SK-N-SH (cell line): ENCODE results near the gene C4orf36. TPM values are rescaled to one million over a fixed set of nuclear protein-coding genes. Genes with fewer than 3 reads are reported as not detected.

Experiments used
- CTCF ChIA-PET: fragments of 300-600, 350-600 bp; formaldehyde crosslinking; extraction: SDS; loops from one replicate; lab custom pipeline; 2021; lab: Yijun Ruan, JAX
- POLR2A ChIA-PET: fragments of 350-600 bp; sonication (Branson Sonifier 250); formaldehyde crosslinking; extraction: SDS; loops from one replicate; lab custom pipeline; 2020; ENCODE audit warnings: antibody characterized with exemption, inconsistent platforms; lab: Yijun Ruan, JAX
- DNase-seq: peaks from one replicate; pipeline ENCODE4 v3.0.0; 2012
- H2AFZ ChIP-seq: fragments of 200-600 bp; sonication (generic); 2 replicates; pipeline ENCODE4 v1.8.1; 2016; ENCODE audit warnings: antibody characterized with exemption, mild to moderate bottlenecking, low read depth
- H3F3A ChIP-seq: fragments of 200-600 bp; sonication (generic); replicated peaks from 2 replicates; pipeline ENCODE3; 2016; ENCODE audit warnings: antibody characterized with exemption, mild to moderate bottlenecking; ENCODE audit not compliant: insufficient read depth
- H3K27ac ChIP-seq, 2 experiments: fragments of 200-500 bp in 1 of 2; fragments of 200-600 bp in 1 of 2; sonication (Bioruptor generic) in 1 of 2; sonication (generic), shearing (Covaris generic) in 1 of 2; 2 replicates each; pipeline versions ENCODE4 v1.5.1 to v1.6.1; 2014 to 2016; ENCODE audit warnings: low read depth in 2 of 2, inconsistent platforms in 1 of 2, low read length in 1 of 2, mild to moderate bottlenecking in 1 of 2, mixed read lengths in 1 of 2
- H3K27me3 ChIP-seq: fragments of 200-600 bp; sonication (generic), shearing (Covaris generic); 2 replicates; pipeline ENCODE4 v1.6.1; 2016; ENCODE audit warnings: mixed run types; ENCODE audit not compliant: insufficient read depth
- H3K36me3 ChIP-seq, 2 experiments: fragments of 200-500 bp in 1 of 2; fragments of 200-600 bp in 1 of 2; sonication (Bioruptor generic) in 1 of 2; sonication (generic) in 1 of 2; replicated peaks in 1 of 2; 2 replicates each; pipeline versions ENCODE3 to v1.5.1; 2014 to 2016; ENCODE audit warnings: low read length in 1 of 2, mild to moderate bottlenecking in 1 of 2; ENCODE audit not compliant: insufficient read depth in 2 of 2, control insufficient read depth in 1 of 2
- H3K4me1 ChIP-seq, 2 experiments: fragments of 200-500 bp in 1 of 2; fragments of 200-600 bp in 1 of 2; sonication (Bioruptor generic) in 1 of 2; sonication (generic), shearing (Covaris generic) in 1 of 2; 2 replicates each; pipeline versions ENCODE4 v1.5.1 to v1.6.1; 2014 to 2016; ENCODE audit warnings: low read depth in 1 of 2, low read length in 1 of 2, mixed run types in 1 of 2; ENCODE audit not compliant: insufficient read depth in 2 of 2, control insufficient read depth in 1 of 2
- H3K4me2 ChIP-seq: fragments of 200-600 bp; sonication (generic), shearing (Covaris generic); 2 replicates; pipeline ENCODE4 v1.6.1; 2017; ENCODE audit warnings: mixed run types
- H3K4me3 ChIP-seq, 2 experiments: fragments of 200-500 bp in 1 of 2; fragments of 200-600 bp in 1 of 2; sonication (Bioruptor generic) in 1 of 2; sonication (generic), shearing (Covaris generic) in 1 of 2; 2 replicates each; pipeline versions ENCODE4 v1.5.1 to v1.8.1; 2014 to 2016; ENCODE audit warnings: low read depth in 2 of 2, inconsistent platforms in 1 of 2, low read length in 1 of 2, mild to moderate bottlenecking in 1 of 2, mixed read lengths in 1 of 2, moderate library complexity in 1 of 2
- H3K79me2 ChIP-seq: fragments of 200-600 bp; sonication (generic); 2 replicates; pipeline ENCODE4 v1.8.1; 2017; ENCODE audit warnings: mild to moderate bottlenecking; ENCODE audit not compliant: insufficient read depth
- H3K9ac ChIP-seq: fragments of 200-600 bp; sonication (generic); 2 replicates; pipeline ENCODE4 v1.6.1; 2017; ENCODE audit warnings: mixed run types
- H3K9me2 ChIP-seq: fragments of 200-600 bp; sonication (generic); 2 replicates; pipeline ENCODE4 v1.6.1; 2017; ENCODE audit warnings: mixed run types
- H3K9me3 ChIP-seq: fragments of 200-600 bp; sonication (generic); 2 replicates; pipeline ENCODE4 v1.6.1; 2017; ENCODE audit warnings: mixed run types, mild to moderate bottlenecking, moderate library complexity
- H4K20me1 ChIP-seq: fragments of 200-600 bp; sonication (generic); 2 replicates; pipeline ENCODE4 v1.6.1; 2017; ENCODE audit warnings: mild to moderate bottlenecking, mixed run types; ENCODE audit not compliant: insufficient read depth
- CHD2 ChIP-seq: fragments of 150-350 bp; IDR thresholded peaks from 2 replicates; pipeline ENCODE4 v1.6.1; 2018; ENCODE audit warnings: low read length; ENCODE audit not compliant: partially characterized antibody
- ELF1 ChIP-seq: IDR thresholded peaks from 2 replicates; pipeline ENCODE4 v1.4.0; 2012
- FOSL2 ChIP-seq: IDR thresholded peaks from 2 replicates; pipeline ENCODE4 v1.4.0; 2012; ENCODE audit warnings: low read depth, mild to moderate bottlenecking, moderate library complexity, borderline replicate concordance
- FOXJ3 ChIP-seq: sonication (generic); formaldehyde crosslinking; IDR thresholded peaks from 2 replicates; pipeline ENCODE4 v1.5.1; 2020; ENCODE audit warnings: mild to moderate bottlenecking, missing genetic modification reagents
- GATA2 ChIP-seq: sonication (generic); formaldehyde crosslinking; IDR thresholded peaks from 2 replicates; pipeline ENCODE4 v1.5.0; 2020; ENCODE audit warnings: mild to moderate bottlenecking, missing genetic modification reagents
- MAX ChIP-seq: IDR thresholded peaks from 2 replicates; pipeline ENCODE4 v1.4.0; 2012; ENCODE audit warnings: low read depth
- PBX3 ChIP-seq: IDR thresholded peaks from 2 replicates; pipeline ENCODE4; 2012
- POLR2AphosphoS5 ChIP-seq: IDR thresholded peaks from 2 replicates; pipeline ENCODE4 v1.6.1; 2012; ENCODE audit warnings: low read depth, low read length
- RFX5 ChIP-seq: IDR thresholded peaks from 2 replicates; pipeline ENCODE4 v1.6.1; 2012; ENCODE audit warnings: mild to moderate bottlenecking, improper control_type of control experiment, low read length
- RXRA ChIP-seq: IDR thresholded peaks from 2 replicates; pipeline ENCODE4 v1.4.0; 2012; ENCODE audit warnings: low read depth, mild to moderate bottlenecking, borderline replicate concordance
- SMC3 ChIP-seq: IDR thresholded peaks from 2 replicates; pipeline ENCODE4 v1.6.1; 2012; ENCODE audit warnings: low read depth, low read length, improper control_type of control experiment
- TAF1 ChIP-seq: IDR thresholded peaks from 2 replicates; pipeline ENCODE4 v1.6.1; 2012; ENCODE audit warnings: low read depth, mild to moderate bottlenecking, low read length, moderate library complexity, borderline replicate concordance
- TCF12 ChIP-seq: IDR thresholded peaks from 2 replicates; pipeline ENCODE4 v1.4.0; 2012
- TEAD4 ChIP-seq: IDR thresholded peaks from 2 replicates; pipeline ENCODE4 v1.4.0; 2012; ENCODE audit warnings: mild to moderate bottlenecking, borderline replicate concordance; ENCODE audit not compliant: insufficient read depth
- WGBS: methylation state at CpG from one replicate; pipeline ENCODE4 v1.1.6; 2017; ENCODE audit warnings: low lambda C conversion rate; 5-methylcytosine and 5-hydroxymethylcytosine counted together
- polyA plus RNA-seq, 3 experiments: library from polyadenylated mRNA; depleted of rRNA; stranded (reverse); fragments of >200 nt; gene quantifications; 2 replicates each; pipeline ENCODE4 v1.2.3, GENCODE V29; 2012
- TF ChIP-seq, protein P1 (sequence below): IDR thresholded peaks from 2 replicates; pipeline ENCODE4 v1.4.0; 2012; ENCODE audit warnings: low read depth, borderline replicate concordance

C4orf36 gene
- polyA plus RNA-seq, 1 of the 3 experiments (the other 2 are of a cell fraction) = 0.71 TPM

GRCh38 chr4:86845593-86845992, 46.6 kb downstream of the C4orf36 start:
- Histone ChIP-seq H4K20me1 (no peaks in the 10 kb centered on the region), H3K9me3 (no peaks in the 10 kb centered on the region), H3F3A (no peaks in the 10 kb centered on the region), H3K79me2 (no peaks in the 10 kb centered on the region), H3K4me2 (no peak overlapping the region), H3K4me1 (no peaks in the 10 kb centered on the region), H3K36me3 (no peaks in the 10 kb centered on the region), H3K9ac (no peak overlapping the region), H2AFZ (no peak overlapping the region), H3K4me3 (no peak overlapping the region), H3K9me2 (no peaks in the 10 kb centered on the region), H3K27me3 (no peaks in the 10 kb centered on the region), H3K27ac (no peak overlapping the region)
- ChIA-PET POLR2A (no interaction called here), CTCF (no interaction called here)
- no peak for DNase-seq
- TF ChIP-seq FOXJ3 (no peak), MAX (no peak), ELF1 (no peak), TAF1 (no peak), SMC3 (no peak), POLR2AphosphoS5 (no peak), TCF12 (no peak), RFX5 (no peak), CHD2 (no peak), FOSL2 (no peak), TEAD4 (no peak)
- TF ChIP-seq, protein P1, sequence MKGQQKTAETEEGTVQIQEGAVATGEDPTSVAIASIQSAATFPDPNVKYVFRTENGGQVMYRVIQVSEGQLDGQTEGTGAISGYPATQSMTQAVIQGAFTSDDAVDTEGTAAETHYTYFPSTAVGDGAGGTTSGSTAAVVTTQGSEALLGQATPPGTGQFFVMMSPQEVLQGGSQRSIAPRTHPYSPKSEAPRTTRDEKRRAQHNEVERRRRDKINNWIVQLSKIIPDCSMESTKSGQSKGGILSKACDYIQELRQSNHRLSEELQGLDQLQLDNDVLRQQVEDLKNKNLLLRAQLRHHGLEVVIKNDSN = no peak
- 85% methylated on average over 5 of the region's 5 CpGs for WGBS

DNA sequence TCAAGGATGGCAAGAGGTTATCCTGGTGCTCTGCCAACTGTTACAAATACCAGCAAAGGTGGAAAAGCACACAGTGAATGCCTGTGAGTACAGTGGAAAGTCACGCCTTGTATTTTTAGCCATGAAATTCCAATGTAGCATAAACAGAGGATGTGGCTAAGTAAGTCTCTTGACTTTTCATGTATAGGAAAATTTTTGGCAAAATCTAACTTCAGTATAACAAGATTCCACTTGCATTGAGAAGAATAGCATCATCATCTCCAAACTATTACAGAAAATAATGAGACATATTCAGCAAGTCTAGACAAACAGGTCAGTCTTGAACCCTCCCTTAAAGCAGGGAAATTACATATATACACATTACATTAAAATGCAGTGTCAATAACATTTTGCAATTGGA, 50.9 kb downstream of the C4orf36 start:
- Histone ChIP-seq H3K9ac (no peak overlapping the region), H3K4me1 (no peaks in the 10 kb centered on the region), H3K79me2 (no peaks in the 10 kb centered on the region), H3K9me3 (no peaks in the 10 kb centered on the region), H3K9me2 (no peaks in the 10 kb centered on the region), H3K36me3 (no peaks in the 10 kb centered on the region), H3K27ac (no peak overlapping the region), H4K20me1 (no peaks in the 10 kb centered on the region), H3F3A (no peaks in the 10 kb centered on the region), H3K27me3 (no peaks in the 10 kb centered on the region), H2AFZ (no peak overlapping the region), H3K4me3 (no peak overlapping the region), H3K4me2 (no peak overlapping the region)
- ChIA-PET POLR2A (no interaction called here), CTCF (no interaction called here)
- TF ChIP-seq MAX = no peak
- no peak for TF ChIP-seq GATA2 (CRISPR knock-in tag)
- no peak for TF ChIP-seq RXRA
- no peak for TF ChIP-seq PBX3
- TF ChIP-seq TCF12 = no peak
- WGBS = 82% methylated on average over 1 of the region's 1 CpG
- no peak for DNase-seq
